Measurements from ENCODE around the gene NFIX.
A peak's percentile ranks its signal among the peaks of the same experiment; 100 is the strongest.

DNA sequence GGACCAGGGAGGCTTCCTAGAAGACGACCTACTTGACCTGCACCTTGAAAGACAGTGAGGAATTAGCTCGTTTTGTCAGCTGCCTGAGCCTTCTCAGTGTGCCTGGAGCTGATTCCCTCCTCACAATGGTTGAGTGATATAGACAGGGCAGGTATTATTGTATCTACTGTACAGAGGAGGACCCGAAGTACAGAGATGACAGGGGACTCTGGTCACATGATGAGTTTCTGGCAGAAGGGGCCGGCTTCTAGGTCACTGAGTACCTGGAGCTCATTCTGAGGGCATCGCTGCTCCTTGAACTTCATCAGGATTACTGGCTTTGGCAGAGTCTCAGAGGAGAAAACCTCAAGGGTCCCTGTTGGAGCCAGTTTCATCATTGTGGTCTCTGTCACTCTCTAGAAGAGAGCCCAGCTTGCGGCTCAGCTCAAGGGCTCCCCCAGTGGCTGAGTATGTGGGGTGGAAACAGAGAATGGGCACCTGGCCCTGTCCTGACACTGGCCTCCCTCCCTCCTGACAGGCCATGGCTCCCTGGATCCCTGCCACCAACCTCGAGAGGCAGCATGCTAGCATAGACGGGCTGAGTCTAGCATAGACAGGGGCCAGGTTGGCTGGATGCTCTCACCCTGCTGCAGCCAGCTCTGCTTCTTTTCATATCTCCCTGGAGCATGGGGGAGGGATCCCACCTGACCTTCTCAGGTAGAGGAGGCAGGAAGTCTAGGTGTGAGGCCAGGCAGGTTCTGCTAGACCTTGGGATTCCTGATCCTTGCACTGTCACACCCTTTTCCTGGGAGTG is 38.7 kb downstream of the NFIX start:
- TF ChIP-seq, protein P1, sequence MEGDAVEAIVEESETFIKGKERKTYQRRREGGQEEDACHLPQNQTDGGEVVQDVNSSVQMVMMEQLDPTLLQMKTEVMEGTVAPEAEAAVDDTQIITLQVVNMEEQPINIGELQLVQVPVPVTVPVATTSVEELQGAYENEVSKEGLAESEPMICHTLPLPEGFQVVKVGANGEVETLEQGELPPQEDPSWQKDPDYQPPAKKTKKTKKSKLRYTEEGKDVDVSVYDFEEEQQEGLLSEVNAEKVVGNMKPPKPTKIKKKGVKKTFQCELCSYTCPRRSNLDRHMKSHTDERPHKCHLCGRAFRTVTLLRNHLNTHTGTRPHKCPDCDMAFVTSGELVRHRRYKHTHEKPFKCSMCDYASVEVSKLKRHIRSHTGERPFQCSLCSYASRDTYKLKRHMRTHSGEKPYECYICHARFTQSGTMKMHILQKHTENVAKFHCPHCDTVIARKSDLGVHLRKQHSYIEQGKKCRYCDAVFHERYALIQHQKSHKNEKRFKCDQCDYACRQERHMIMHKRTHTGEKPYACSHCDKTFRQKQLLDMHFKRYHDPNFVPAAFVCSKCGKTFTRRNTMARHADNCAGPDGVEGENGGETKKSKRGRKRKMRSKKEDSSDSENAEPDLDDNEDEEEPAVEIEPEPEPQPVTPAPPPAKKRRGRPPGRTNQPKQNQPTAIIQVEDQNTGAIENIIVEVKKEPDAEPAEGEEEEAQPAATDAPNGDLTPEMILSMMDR (conservative IDR thresholded peaks at IDR 0.05 in 1 of 2, IDR thresholded peaks at IDR 0.05 in 1 of 2; ENCODE audit: extremely low read depth in 1 of 2, insufficient read depth in 1 of 2, low read depth in 1 of 2, low read length in 2 of 2), result peak; percentile 92 to 94
- no peak for TF ChIP-seq EZH2 (IDR thresholded peaks at IDR 0.05; ENCODE audit: borderline replicate concordance, low read length)
